ENCODE results near the gene FOXN1. TPM values are rescaled to one million over a fixed set of nuclear protein-coding genes. Genes with fewer than 3 reads are reported as not detected.

The FOXN1 gene
- polyA plus RNA-seq, 1 donor, result not detected

DNA sequence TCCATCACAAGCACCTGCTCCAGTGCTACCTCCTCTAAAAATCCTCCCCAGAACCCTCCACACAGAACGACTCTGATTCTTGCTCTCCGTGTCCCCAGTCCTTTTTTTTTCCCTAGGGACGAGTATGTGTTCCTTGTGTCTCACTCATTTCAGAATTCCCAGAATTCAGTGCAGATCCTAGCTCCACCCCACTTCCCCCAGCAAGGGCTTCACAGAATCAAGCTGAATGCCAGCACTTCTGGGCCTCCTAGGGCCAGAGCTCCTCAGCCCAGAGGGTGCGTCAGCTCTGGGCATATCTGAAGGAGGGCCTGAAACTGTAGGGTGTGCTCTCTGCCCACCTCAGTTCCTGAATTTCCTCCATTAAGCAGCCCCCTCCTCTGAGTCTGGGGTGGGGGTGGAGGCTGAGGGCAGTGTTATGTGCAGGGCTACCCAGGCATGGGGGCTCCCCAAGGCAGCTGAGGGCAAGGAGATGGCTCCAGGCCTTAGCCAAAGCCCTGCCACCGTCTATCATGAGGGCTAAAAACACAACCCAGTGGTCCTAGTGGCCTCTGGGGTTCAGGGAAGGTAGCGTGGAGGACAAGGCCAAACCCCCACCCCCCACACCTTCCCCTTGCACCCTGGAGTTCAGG, 39.8 kb downstream of the FOXN1 start:
- DNase-seq (ENCODE audit: low read depth), result no peak

DNA sequence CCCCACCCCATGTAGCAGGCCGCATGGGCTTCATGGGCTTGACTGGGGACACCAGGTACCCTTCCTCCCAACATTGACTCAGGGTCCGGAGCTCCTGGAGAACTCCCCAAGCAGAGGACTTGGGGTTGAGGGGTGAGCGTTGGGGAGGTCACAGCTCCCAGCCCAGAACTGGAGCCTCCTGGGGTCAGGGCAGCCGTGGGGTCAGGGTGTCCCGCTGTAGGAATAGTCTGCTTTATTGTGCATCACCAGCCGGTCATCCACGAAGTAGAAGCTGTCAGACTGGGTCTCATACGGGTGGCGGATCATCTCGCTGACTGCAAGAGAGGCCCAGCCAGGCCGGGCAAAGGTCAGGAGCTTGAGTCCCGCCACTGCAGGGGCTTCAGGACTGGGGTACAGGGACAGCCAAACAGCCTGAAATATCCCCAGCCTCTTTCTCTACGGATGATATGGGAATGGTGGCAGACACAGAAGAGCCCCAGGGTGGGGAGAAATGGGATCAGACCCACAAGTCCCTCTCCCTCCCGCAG, 41.0 kb downstream of the FOXN1 start:
- DNase-seq (ENCODE audit: low read depth), result no peak

DNA sequence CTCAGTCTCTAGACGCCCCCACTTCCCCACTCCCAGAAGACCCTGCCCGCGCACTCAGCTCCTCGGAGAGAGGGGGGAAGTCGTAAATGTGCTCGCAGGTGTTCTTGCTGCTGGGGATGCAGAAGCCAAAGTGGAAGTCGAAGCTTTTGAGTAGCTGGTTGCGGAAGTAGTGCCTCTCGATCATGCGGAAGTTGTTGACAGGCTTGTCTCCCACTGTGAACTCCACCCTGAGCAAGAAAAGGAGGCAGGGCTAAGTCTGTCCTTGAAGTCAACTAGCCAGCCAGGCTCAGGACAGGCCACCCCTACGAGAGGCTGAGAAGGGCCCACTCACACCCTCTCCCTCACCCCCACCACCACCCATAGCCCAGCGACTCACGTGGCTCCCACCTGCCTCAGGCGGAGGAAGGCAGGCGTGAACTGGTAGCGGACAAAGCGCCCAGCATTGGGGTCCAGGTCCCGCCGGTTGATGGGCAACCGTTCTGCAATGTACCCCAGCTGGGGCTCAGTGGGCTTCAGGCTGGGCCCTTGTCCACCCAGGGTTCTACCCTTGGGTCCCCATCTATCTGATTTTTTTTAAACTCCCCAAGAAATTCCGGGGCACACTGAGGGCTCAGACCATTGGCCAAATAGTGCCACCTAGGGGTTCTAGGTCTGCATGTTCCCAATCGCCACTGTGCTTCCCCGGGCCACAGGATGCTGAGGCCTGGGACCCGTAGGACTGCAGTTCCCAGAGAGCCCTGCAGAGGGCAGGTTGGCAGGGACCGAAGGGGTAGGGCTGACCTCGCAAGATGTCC, 41.7 kb downstream of the FOXN1 start:
- DNase-seq (ENCODE audit: low read depth), result no peak

DNA sequence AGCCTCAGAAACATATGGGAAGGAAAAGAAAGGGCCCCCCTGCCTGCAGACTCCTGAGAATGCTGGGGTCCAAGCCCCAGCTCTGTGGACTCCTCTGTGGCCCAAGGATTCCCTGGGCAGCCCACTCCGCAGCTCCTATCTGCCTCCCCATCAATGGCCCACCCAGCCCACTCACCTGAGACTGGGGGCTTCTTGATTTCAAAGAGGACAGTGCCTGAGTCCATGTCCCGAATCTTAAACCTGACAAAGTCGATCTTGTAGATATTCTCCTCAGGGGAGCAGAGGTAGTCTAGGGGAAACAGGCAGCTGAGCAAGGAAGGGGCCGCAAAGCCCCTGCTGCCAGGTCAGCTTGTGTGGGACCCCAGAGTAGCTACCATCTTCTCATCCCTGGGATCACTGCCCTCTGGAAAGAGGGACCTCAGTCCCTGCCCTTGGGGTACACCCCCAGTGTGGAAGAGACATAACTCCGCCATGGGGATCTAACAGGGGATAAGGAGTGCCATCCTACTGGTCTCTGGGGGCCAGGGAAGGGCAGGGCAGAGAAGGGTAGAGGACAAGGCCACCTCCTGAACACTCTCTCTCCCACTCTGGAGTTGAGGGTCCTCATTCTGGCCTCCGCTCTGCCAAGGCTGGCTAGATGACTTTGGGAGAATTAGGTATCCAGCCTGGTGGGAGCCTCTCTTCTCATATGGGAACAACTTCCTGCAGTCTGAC, 42.4 kb downstream of the FOXN1 start:
- no peak for DNase-seq (ENCODE audit: low read depth)

DNA sequence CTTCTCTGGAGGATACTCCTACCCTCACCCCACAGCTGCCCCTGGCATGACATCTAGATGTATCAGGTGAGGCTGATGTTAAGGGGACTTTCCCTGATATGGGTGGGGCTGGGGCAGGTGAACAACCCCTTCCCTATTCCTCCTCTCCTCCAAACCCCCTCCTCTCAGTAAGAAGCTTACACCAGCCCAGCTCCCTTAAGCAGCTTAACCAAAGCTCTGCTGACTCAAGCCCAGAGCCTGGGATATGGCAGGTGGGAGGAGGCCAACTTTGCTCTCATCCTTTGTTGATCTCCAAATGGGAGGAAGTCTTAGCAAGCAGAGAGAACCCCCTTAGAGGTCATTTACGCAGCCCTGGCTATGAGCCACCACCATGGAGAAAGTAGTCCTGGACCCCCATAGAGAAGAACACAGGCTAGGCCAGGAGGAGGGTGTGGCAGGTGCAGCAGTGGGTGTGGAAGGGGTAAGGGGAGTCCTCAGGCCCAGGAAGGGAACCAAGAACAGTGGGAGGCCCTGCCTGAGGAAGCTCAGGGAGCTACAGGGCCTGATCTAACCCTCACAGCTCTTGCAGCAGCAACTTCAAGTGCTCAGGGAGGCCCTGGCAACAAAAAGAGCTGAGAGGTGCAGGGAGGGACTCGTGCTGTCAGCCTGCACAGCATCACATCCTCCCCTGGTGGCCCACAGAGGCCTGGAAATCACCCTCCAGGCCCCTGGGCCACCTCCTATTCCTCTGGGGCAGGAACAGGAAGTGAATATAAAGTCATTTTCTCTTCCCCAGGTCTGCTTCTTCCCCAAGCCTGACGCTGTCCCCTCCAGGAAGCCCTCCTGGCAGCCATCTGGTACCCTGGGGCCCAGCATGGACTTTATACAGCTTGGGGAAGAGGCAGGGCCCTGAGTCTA, 43.3 kb downstream of the FOXN1 start:
- DNase-seq (ENCODE audit: low read depth), result no peak

DNA sequence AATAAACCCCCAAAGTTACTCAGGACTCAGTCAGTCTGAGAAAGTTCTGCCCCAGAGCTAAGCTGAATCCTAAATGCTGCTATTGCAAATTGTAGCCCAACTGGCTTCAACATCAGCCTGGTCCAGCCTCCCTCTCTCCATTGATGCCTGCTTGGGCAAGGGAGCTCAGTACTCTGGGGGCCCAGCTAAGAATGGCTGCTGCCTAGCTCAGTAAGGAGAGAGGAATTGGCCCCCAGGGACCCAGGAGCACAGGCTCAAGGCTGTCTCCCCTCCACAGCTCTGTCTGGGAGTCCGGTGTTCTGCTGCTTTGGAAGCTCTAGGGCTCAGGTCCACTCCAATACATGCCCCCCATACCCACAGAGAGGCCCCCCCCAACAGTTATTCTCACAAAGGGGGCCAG, 44.7 kb downstream of the FOXN1 start:
- DNase-seq (ENCODE audit: low read depth), result no peak

DNA sequence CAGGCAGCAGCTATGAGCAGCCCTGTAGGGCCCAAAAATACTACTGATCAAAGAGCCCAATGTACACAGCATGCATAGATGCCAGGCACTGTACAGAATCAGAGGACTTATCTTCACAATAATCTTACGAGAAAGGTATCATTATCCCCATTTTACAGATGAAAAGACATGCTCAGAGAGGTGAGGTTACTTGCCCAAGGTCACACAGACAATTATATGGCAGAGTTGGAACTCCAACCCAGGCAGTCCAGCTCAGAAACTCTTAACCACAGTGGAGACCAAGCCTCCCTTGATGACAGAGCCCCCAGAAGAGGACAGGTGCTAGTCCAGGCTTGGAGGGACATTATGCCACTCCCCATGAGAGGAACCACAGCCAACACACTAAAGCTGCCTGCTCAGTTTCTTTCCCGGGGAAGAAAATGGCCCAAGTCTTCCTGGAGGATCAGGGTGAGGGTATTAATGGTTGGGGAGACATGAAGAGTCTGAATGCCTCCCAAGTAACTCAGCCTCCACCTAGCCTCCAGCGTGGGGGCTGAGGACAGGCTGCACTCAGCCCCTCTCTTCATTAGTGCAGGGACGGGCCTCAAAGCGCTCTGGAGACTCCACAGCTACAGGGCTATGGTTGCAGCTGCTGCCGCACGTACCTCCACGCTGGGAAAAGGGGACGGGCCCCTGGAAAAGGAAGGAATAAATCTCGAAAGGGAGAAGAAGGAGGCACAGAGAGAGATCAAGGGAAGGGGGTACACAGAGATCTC, 45.5 kb downstream of the FOXN1 start:
- no peak for DNase-seq (ENCODE audit: low read depth)

DNA sequence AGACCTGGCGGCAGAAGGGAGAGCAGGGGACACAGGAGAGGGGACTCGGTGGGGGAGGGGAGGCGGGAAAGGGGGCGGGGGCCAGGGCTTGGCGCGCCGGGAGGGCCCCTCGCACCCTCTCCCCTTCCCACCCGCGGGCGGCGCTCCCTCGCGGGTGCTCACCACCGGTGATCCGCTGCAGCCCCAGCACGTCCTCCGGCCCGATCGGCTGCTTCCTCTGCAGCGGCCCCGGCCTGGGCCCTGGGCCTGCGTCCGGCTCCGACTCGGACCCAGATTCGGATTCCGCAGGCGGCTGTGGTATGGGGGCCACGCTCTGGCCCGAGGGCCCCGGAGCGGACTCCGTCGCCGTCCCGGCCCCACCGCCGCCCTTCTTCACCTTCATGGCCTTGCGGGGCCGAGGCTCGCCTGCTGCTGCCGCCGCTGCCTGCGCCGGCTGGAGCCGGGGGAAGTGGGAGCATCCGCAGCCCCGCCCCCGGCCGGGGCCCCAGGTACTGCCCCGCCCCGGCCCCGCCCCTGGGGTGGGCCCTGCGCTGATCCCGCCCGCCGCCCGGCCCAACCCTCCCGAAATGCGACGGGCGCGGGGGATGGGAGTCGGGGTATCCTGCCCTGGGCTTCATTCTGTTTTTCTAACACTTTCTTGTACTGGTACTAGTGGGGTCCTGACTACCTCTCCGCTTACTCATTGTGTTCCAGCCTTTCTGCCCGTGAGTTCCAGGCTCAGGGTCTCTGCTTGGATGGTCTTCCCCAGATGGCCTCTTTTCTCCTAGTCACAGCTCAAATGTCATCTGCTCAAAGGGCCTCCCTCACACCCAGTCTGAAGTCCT, 46.2 kb downstream of the FOXN1 start, which contains the start of gene UNC119:
Gene UNC119, minus strand, starts transcription at position 449 of the 824 bp plus-strand sequence. Its CDS starts 67 bp downstream, at position 382.
- peak; percentile 40 for DNase-seq (ENCODE audit: low read depth)

DNA sequence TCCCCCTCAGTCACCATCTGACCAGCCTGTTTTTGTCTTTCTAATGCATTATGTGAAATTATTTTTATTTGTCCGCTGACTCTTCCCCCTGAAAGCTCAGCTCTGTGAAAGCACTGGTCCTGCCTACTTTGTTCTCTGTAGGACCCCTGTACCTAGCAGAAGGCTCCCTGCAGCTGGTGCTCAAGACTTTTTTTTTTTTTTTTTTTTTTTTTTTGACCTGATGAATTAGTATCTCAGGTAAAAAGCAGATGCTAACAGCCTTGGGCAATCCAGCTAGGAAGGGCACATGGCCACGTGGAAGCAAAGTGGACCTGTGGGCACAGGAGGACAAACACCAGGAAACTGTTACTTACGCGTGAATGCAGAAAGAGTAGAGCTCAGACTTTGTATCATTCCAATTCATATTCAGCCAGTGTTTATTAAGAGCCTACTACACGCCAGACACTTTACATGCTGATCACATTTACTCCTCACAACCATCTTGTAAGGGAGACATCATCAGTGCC, 46.9 kb downstream of the FOXN1 start:
- DNase-seq (ENCODE audit: low read depth), result no peak

DNA sequence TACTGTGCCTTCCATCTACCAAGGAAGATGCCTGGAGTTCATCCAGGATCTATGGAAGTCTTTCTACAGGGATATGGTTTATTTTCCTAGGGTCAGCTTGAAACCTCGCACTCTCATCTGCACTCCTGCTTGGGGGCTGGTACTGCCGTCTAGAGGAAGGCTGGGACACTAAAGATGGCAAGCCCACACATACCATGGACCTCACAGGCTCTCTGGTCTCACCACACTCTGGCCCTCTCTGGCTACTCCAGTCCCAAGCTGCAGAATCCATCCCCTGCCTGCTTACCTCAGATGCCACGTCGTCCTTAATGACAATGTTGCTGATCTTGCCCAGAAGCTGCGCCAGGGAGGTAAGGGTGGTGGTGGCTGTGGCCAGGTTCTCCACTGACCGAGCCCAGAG, 48.4 kb downstream of the FOXN1 start:
- DNase-seq (ENCODE audit: low read depth), result no peak

DNA sequence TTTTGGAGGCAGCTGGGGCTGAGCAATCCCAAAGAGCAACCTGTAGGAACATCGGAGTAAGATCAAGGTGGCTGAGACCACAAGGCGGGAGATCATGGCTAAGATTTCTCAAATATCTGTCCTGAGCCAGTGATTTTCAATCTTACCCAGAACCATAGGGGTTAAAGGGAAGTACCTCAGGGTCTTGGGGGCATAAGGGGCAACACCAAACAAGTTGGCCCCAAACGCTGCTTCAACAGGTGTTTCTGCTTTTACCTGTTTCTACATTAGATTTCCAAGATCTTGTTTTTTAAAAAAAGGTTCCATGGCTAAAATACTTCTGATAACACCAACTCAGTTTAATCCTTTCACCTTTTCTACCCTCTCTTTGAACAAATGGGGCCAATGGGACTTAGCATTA, 48.9 kb downstream of the FOXN1 start:
- DNase-seq (ENCODE audit: low read depth), result no peak

DNA sequence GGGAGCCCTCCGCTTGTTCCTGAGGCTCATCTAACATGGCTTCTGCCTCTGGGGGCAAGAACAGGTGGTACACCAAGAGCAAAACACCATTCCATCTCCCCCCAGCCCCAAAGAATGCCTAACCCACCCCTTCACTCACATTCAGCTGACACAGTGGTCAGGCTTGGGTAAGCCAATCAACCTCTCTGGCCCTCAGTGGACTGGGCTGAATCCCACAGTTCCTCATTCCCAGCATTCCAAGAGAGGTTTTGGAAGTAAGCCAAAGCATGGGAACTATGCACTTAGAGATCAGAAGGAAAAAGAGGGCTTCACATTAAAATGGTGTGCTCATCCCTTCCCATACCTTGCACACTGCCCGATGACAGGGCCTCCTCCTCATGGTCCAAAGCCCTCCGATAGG, 57.3 kb downstream of the FOXN1 start:
- no peak for DNase-seq (ENCODE audit: low read depth)

DNA sequence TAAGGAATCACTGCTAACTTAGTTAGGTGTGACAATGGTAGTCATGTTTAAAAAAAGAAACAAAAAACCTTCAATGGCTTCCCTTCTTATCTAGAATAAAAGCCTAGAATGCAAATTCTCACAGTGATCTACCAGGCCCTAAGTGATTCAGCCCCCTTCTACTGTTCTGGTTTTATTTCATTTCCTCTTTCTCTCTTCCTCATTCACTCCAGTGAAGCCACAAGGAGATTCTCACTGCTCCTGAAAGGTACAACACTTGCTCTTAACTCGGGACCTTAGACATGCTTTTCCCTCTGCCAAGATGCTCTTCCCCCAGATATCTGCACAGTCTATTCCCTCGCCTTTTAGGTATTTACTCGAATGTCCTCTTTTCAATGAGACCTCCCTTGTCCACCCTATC, 61.5 kb downstream of the FOXN1 start:
- no peak for DNase-seq (ENCODE audit: low read depth)

DNA sequence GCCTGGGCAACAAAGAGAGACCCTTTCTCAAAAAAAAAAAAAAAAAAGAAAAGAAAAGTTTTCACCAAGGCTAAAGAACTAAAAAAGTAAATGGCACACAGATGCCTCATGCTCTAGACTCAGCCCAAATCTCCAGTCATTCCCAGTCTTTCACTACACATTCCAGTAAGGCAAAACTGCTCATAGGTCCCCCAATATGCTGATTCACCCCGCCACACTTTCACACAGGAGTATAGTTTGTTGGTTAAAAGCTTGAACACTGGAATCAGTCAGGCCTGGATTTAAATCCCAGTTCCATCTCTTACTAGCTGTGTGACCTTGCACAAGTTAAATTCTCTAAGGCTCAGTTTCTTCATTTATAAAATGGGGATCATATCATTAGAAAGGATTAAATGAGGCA, 63.3 kb downstream of the FOXN1 start:
- DNase-seq (ENCODE audit: low read depth), result no peak

DNA sequence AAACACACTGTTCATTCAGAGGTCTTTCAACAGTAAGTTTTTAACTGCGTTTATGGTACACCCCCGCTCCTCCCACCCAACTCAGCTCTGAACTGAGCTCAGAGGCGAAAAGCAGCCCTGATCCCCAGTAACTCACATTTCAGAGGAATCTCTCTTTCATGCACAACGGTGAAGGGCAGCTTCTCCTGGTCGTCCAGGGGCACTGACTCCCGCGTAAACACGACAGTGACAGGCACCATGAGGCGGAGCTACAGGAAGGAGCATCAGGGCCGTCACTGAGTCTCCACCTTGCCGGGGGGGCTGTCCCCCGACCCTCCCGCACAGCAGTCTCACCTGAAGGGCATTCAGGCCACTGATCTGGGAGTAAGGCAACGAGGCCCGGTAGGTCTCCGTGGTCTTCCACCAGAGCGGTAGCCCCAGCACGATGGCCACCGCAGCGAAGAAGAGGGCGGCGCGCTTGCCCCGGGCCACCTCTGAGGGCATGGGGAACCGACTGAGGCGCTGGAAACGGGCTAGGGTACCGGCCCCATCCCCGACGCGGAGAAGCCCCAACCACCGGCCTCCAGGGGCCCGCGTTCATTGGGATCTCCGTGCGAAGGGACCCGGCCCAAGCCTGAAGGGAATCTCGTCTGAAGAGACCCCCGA, 64.7 kb downstream of the FOXN1 start:
- DNase-seq (ENCODE audit: low read depth), result no peak

DNA sequence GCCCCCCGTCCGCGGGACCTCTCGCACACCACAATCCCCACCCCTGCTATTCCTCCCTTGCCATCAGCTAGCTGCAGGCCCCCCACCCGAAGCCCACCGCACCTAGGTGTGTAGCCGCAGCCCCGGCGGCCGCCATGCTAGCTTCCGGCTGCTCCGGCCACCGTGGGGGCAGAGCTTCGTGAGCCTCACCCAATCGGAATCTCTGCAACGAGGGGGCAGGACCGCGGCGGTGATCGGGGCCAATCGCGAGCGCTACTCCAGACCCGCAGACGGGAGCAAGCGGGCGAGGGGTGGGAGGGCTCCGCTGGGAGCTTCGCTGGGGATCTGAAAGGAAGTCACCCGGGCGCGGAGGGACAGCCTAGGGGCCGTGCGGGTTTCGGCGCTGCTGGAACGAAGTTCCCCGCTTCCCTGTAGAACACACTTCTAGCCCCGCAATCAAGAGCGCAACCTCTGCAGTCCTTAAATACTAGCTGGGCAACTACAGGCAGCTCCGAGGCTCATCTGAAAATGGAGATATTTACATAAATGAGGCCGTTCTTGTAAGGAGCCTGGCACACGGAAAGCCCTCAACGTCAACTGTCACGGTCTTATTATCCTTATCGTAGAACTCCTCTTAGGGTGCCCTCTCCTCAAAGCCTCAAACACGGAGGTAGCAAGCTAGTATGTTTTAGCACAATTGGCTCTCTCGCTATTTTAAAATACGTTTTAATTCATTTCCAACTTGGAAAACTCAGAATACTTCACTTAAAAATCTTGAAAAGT, 65.4 kb downstream of the FOXN1 start, which contains the start of gene PIGS:
Gene PIGS, minus strand, starts transcription at position 164 of the 762 bp plus-strand sequence. Its CDS starts 28 bp downstream, at position 136.
- peak; percentile 54 for DNase-seq (ENCODE audit: low read depth)

DNA sequence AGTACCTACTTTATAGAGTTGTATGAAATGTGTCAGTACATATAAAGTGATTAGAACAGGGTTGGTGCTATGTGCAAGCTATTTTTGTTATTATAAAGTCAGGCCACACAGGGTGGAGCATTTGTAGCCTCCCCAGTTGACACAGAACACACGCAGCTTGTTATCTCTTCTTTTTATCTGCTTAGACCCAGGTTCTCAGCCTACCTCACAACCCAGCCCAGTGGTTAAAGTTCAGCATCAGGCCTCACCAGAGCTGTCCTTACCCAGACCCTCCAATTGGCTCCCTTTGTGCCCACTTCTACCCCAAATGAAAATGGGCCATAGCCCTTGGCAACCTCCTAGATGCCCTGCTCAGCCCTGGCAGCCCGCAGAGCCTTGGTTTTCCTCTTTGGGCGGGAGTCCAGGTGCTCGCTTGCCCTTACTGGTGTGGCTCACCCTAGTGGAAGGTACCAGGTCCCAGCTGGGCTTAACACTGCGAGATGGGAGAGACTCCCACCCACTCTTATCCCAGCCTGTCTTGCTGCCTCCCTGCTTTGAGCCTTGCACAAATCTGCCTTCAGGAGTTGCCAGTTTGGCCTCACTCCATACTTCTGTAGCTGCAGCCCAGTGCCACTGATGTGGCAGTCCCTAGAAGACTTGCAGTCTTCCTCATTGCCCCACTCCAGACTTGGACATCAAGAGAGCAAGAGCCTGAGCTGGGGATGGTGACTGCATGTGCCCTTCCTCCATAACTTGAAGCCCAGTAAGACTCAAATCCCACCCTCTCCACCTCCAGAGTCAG, 66.3 kb downstream of the FOXN1 start:
- no peak for DNase-seq (ENCODE audit: low read depth)
